ENCODE data around the gene NQO2. TPM values are rescaled to one million over a fixed set of nuclear protein-coding genes. Genes with fewer than 3 reads are reported as not detected.
A peak's percentile ranks its signal among the peaks of the same experiment; 100 is the strongest.

The NQO2 gene
- total RNA-seq, 1 donor from 2014 or later = 45.8 TPM

- no peak for TF ChIP-seq CTCF (IDR thresholded peaks at IDR 0.05; ENCODE audit: unreplicated experiment)
These were observed 20.8 kb upstream of the NQO2 start for GRCh38 chr6:2978923-2979322.

GRCh38 chr6:2979819-2980464, 19.8 kb upstream of the NQO2 start:
- Mint-ChIP-seq H3K4me1 (ENCODE audit: low read depth) (peaks cover 40% of the 10 kb centered on the region), H3K9me3 (ENCODE audit: low read depth) (no peaks in the 10 kb centered on the region), H3K36me3 (ENCODE audit: insufficient read depth) (no peaks in the 10 kb centered on the region), H3K4me3 (ENCODE audit: low read depth) (no peak overlapping the region), H3K27me3 (peaks cover 5% of the 10 kb centered on the region), H3K27ac (no peak overlapping the region)
- TF ChIP-seq CTCF (IDR thresholded peaks at IDR 0.05; ENCODE audit: unreplicated experiment) = no peak
- no peak for DNase-seq (ENCODE audit: low spot score, unreplicated experiment)

More at GRCh38 chr6:2978923-2979322, 20.8 kb upstream of the NQO2 start:
- H3K4me1 Mint-ChIP-seq (ENCODE audit: low read depth) = peaks cover 37% of the 10 kb centered on the region
- H3K27me3 Mint-ChIP-seq = peaks cover 5% of the 10 kb centered on the region
- H3K36me3 Mint-ChIP-seq (ENCODE audit: insufficient read depth) = no peaks in the 10 kb centered on the region
- no peak overlapping the region for H3K4me3 Mint-ChIP-seq (ENCODE audit: low read depth)
- H3K9me3 Mint-ChIP-seq (ENCODE audit: low read depth) = no peaks in the 10 kb centered on the region
- DNase-seq (ENCODE audit: low spot score, unreplicated experiment) = no peak
- H3K27ac Mint-ChIP-seq = no peak overlapping the region

- H3K4me3 Mint-ChIP-seq (ENCODE audit: low read depth) = no peak overlapping the region
- no peak overlapping the region for H3K27ac Mint-ChIP-seq
- peaks cover 5% of the 10 kb centered on the region for H3K27me3 Mint-ChIP-seq
- no peak for TF ChIP-seq CTCF (IDR thresholded peaks at IDR 0.05; ENCODE audit: unreplicated experiment)
- no peaks in the 10 kb centered on the region for H3K9me3 Mint-ChIP-seq (ENCODE audit: low read depth)
- H3K4me1 Mint-ChIP-seq (ENCODE audit: low read depth) = peaks cover 43% of the 10 kb centered on the region
- no peaks in the 10 kb centered on the region for H3K36me3 Mint-ChIP-seq (ENCODE audit: insufficient read depth)
- no peak for DNase-seq (ENCODE audit: low spot score, unreplicated experiment)
These were observed 19.2 kb upstream of the NQO2 start for GRCh38 chr6:2980465-2980855.

- Mint-ChIP-seq H3K4me1 (ENCODE audit: low read depth) (peaks cover 49% of the 10 kb centered on the region), H3K9me3 (ENCODE audit: low read depth) (no peaks in the 10 kb centered on the region), H3K36me3 (ENCODE audit: insufficient read depth) (no peaks in the 10 kb centered on the region), H3K27ac (no peak overlapping the region), H3K4me3 (ENCODE audit: low read depth) (no peak overlapping the region), H3K27me3 (no peaks in the 10 kb centered on the region)
- TF ChIP-seq CTCF (IDR thresholded peaks at IDR 0.05; ENCODE audit: unreplicated experiment) = no peak
- no peak for DNase-seq (ENCODE audit: low spot score, unreplicated experiment)
These were observed 17.1 kb upstream of the NQO2 start for GRCh38 chr6:2982426-2983117.

- Mint-ChIP-seq H3K4me1 (ENCODE audit: low read depth) (peaks cover 53% of the 10 kb centered on the region), H3K27ac (peak overlapping the region; percentile 86), H3K4me3 (ENCODE audit: low read depth) (no peak overlapping the region), H3K9me3 (ENCODE audit: low read depth) (no peaks in the 10 kb centered on the region), H3K36me3 (ENCODE audit: insufficient read depth) (no peaks in the 10 kb centered on the region), H3K27me3 (no peaks in the 10 kb centered on the region)
- TF ChIP-seq CTCF (IDR thresholded peaks at IDR 0.05; ENCODE audit: unreplicated experiment) = no peak
- DNase-seq (ENCODE audit: low spot score, unreplicated experiment) = no peak
These were observed 14.8 kb upstream of the NQO2 start for GRCh38 chr6:2984738-2985406.
